Loucy (cell line): ENCODE measurements around the gene CCR1.

Experiments used
- H2AFZ ChIP-seq: fragments of 200-600 bp; sonication (generic); 2 replicates; pipeline ENCODE4 v1.6.0; 2016; ENCODE audit warnings: antibody characterized with exemption, mild to moderate bottlenecking, low read length, moderate library complexity
- H3F3A ChIP-seq: fragments of 200-600 bp; 2 replicates; pipeline ENCODE4 v1.6.0; 2016; ENCODE audit warnings: antibody characterized with exemption, low read depth, mild to moderate bottlenecking
- H3K27me3 ChIP-seq: fragments of 200-600 bp; sonication (generic); 2 replicates; pipeline ENCODE4 v1.6.1; 2014; ENCODE audit warnings: low read length, mild to moderate bottlenecking; ENCODE audit not compliant: insufficient read depth, poor library complexity, severe bottlenecking
- H3K36me3 ChIP-seq: fragments of 200-600 bp; sonication (generic); 2 replicates; pipeline ENCODE4 v1.6.1; 2016; ENCODE audit warnings: low read length; ENCODE audit not compliant: insufficient read depth
- H3K4me1 ChIP-seq: fragments of 200-600 bp; sonication (generic); 2 replicates; pipeline ENCODE4 v1.5.1; 2014; ENCODE audit warnings: low read length, mild to moderate bottlenecking; ENCODE audit not compliant: insufficient read depth, poor library complexity, severe bottlenecking
- H3K4me2 ChIP-seq: fragments of 200-600 bp; sonication (generic); 2 replicates; pipeline ENCODE4 v1.6.0; 2014; ENCODE audit warnings: antibody characterized with exemption, low read length, low read depth, mild to moderate bottlenecking; ENCODE audit not compliant: poor library complexity, severe bottlenecking
- H3K4me3 ChIP-seq: fragments of 200-600 bp; sonication (generic); 2 replicates; pipeline ENCODE4 v1.5.1; 2014; ENCODE audit warnings: low read length, mild to moderate bottlenecking, mixed read lengths; ENCODE audit not compliant: poor library complexity, severe bottlenecking
- H3K79me2 ChIP-seq: fragments of 200-600 bp; sonication (generic); 2 replicates; pipeline ENCODE4 v1.6.1; 2014; ENCODE audit warnings: low read length; ENCODE audit not compliant: insufficient read depth
- H3K9ac ChIP-seq: fragments of 200-600 bp; sonication (generic); 2 replicates; pipeline ENCODE4 v1.6.0; 2014; ENCODE audit warnings: mild to moderate bottlenecking, low read depth, low read length, moderate library complexity; ENCODE audit not compliant: poor library complexity, severe bottlenecking
- H3K9me2 ChIP-seq: fragments of 200-600 bp; sonication (generic); replicated peaks from 2 replicates; pipeline ENCODE4 v1.6.1; 2016; ENCODE audit warnings: low read depth, low read length, mixed read lengths
- H3K9me3 ChIP-seq: fragments of 200-600 bp; sonication (generic); 2 replicates; pipeline ENCODE4 v1.6.1; 2014; ENCODE audit warnings: mild to moderate bottlenecking, antibody characterized with exemption, low read length, low read depth; ENCODE audit not compliant: insufficient read depth
- H4K20me1 ChIP-seq: fragments of 200-600 bp; sonication (generic); 2 replicates; pipeline ENCODE4 v1.6.0; 2014; ENCODE audit warnings: antibody characterized with exemption, low read length, mild to moderate bottlenecking; ENCODE audit not compliant: insufficient read depth, poor library complexity, severe bottlenecking
- EZH2phosphoT487 ChIP-seq: fragments of 200-600 bp; IDR thresholded peaks from 2 replicates; pipeline ENCODE4 v1.6.1; 2018; ENCODE audit warnings: antibody characterized with exemption, mild to moderate bottlenecking, moderate library complexity, borderline replicate concordance
- TF ChIP-seq, protein P1 (sequence below): fragments of 200-600 bp; sonication (generic); conservative IDR thresholded peaks from 2 replicates; pipeline ENCODE4 v1.5.1; 2014; ENCODE audit warnings: mild to moderate bottlenecking, antibody characterized with exemption, low read length

Gene CCR1

DNA sequence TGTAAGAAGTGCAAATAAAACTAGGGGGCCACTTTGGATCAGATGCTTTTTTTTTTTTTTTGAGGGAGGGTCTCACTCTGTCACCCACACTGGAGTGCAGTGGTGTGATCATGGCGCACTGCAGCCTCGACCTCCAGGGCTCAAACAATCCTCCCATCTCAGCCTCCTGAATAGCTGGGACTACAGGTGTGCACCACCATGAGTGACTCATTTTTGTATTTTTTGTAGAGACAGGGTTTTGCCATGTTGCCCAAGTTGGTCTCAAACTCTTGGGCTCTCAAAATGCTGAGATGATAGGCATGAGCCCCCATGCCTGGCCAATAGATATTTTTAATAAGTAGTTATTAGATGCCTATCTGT lies 20.8 kb downstream of the CCR1 start:
- Histone ChIP-seq H3K9ac (no peak overlapping the region), H4K20me1 (no peaks in the 10 kb centered on the region), H3K79me2 (no peaks in the 10 kb centered on the region), H3K27me3 (no peaks in the 10 kb centered on the region), H3K36me3 (no peaks in the 10 kb centered on the region), H3K4me3 (no peak overlapping the region), H3K9me3 (no peaks in the 10 kb centered on the region), H2AFZ (no peak overlapping the region), H3K4me1 (peaks cover 22% of the 10 kb centered on the region), H3F3A (peaks cover 5% of the 10 kb centered on the region; the same call in 1 of the 2 replicates), H3K4me2 (peak overlapping the region; percentile 46), H3K9me2 (no peaks in the 10 kb centered on the region)
- TF ChIP-seq EZH2phosphoT487: no peak
- TF ChIP-seq, protein P1, sequence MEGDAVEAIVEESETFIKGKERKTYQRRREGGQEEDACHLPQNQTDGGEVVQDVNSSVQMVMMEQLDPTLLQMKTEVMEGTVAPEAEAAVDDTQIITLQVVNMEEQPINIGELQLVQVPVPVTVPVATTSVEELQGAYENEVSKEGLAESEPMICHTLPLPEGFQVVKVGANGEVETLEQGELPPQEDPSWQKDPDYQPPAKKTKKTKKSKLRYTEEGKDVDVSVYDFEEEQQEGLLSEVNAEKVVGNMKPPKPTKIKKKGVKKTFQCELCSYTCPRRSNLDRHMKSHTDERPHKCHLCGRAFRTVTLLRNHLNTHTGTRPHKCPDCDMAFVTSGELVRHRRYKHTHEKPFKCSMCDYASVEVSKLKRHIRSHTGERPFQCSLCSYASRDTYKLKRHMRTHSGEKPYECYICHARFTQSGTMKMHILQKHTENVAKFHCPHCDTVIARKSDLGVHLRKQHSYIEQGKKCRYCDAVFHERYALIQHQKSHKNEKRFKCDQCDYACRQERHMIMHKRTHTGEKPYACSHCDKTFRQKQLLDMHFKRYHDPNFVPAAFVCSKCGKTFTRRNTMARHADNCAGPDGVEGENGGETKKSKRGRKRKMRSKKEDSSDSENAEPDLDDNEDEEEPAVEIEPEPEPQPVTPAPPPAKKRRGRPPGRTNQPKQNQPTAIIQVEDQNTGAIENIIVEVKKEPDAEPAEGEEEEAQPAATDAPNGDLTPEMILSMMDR: no peak

DNA sequence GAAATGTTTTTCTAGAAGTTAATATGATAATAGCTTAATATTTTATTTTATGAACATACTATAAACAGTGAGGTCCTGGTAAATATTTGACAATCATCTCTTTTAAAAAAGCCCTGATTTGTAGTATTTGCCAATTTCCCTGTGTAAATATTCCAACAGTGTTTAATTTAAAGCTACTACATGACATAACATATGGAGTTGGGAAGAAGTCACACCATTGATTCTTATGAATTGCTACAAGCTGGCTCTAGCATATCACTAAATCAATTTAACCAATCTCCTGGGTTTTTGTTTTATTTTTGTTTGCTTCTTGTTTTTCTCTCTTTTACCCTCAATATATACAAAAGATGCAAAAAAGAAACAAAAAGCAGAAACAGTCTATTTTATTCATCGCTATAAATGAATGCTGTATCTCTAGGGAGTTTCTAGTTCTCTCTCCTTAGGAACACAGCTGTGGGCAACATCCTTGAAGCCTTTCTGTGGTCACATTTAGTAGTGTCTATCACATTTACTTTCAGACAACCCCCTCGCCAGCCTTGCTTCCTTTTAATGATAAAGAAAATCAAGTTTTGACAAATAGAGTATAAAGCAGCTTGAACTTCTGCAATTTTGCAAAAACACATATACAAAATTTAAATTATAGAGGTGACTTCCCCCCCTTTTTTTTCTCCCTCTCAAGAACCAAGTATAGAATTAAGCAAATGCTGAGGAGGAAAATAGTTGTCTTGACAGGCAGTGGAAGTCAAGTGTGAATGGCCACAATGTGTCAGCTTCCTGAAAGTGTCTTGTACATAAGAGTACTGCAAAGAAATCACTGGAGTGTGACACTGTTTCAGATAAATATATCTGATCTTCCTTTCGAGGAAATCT lies 21.4 kb downstream of the CCR1 start:
- Histone ChIP-seq H2AFZ (no peak overlapping the region), H3K9me3 (no peaks in the 10 kb centered on the region)

DNA sequence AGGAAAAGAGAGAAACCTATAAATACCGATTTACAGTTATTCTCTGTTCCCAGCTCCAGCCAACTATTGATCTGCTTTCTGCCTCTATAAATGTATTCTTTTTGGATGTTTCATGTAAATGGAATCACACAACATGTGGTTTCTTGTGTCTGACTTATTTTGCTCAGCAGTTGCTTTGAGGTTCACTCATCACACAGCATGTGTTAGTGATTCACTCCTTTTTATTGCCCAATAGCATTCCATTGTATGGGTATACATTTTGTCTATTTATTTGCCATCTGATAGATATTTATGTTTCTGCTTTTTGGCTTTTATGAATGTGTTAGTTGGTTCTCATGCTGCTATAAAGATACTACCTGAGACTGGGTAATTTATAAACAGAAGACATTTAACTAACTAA lies 23.6 kb downstream of the CCR1 start:
- Histone ChIP-seq H3K9ac (no peak overlapping the region), H3K4me1 (peaks cover 22% of the 10 kb centered on the region), H3K36me3 (no peaks in the 10 kb centered on the region), H3K79me2 (no peaks in the 10 kb centered on the region), H3K27me3 (no peaks in the 10 kb centered on the region), H3K9me3 (no peaks in the 10 kb centered on the region), H3K9me2 (no peaks in the 10 kb centered on the region), H3K4me2 (no peak overlapping the region), H3K4me3 (no peak overlapping the region), H3F3A (peaks cover 5% of the 10 kb centered on the region; the same call in 1 of the 2 replicates), H2AFZ (no peak overlapping the region), H4K20me1 (no peaks in the 10 kb centered on the region)
- TF ChIP-seq, protein P1: no peak
- TF ChIP-seq EZH2phosphoT487: no peak

More for the DNA sequence above, 21.4 kb downstream of the CCR1 start:
- TF ChIP-seq, protein P1: no peak
- TF ChIP-seq EZH2phosphoT487: no peak
- no peaks in the 10 kb centered on the region for H3K9me2 ChIP-seq
- H3K36me3 ChIP-seq: no peaks in the 10 kb centered on the region
- H3K9ac ChIP-seq: no peak overlapping the region
- H3K4me1 ChIP-seq: peaks cover 22% of the 10 kb centered on the region
- peaks cover 5% of the 10 kb centered on the region; the same call in 1 of the 2 replicates for H3F3A ChIP-seq
- H3K79me2 ChIP-seq: no peaks in the 10 kb centered on the region
- H3K27me3 ChIP-seq: no peaks in the 10 kb centered on the region
- peak overlapping the region; percentile 46 for H3K4me2 ChIP-seq
- no peaks in the 10 kb centered on the region for H4K20me1 ChIP-seq
- peak overlapping the region; percentile 17 for H3K4me3 ChIP-seq
